Measurements from ENCODE around the gene AMFR.

AMFR gene

GRCh38 chr16:56329887-56330286 is 95.5 kb downstream of the AMFR start:
- no peak for DNase-seq

- no peak for DNase-seq
Observed at GRCh38 chr16:56328276-56329022, 96.9 kb downstream of the AMFR start.

- DNase-seq, result no peak
Observed at GRCh38 chr16:56327929-56328258, 97.5 kb downstream of the AMFR start.

GRCh38 chr16:56327071-56327928 is 98.0 kb downstream of the AMFR start:
- no peak for DNase-seq

- DNase-seq, result no peak
Observed at GRCh38 chr16:56325956-56326355, 99.4 kb downstream of the AMFR start.

- no peak for DNase-seq
Observed at GRCh38 chr16:56324406-56324805, 100.9 kb downstream of the AMFR start.

GRCh38 chr16:56321571-56321970 is 103.8 kb downstream of the AMFR start:
- DNase-seq, result no peak

GRCh38 chr16:56320811-56321558 is 104.4 kb downstream of the AMFR start:
- DNase-seq, result no peak

GRCh38 chr16:56320056-56320455 is 105.3 kb downstream of the AMFR start:
- DNase-seq, result no peak

- no peak for DNase-seq
Observed at GRCh38 chr16:56319376-56319775, 106.0 kb downstream of the AMFR start.

- DNase-seq, result no peak
Observed at GRCh38 chr16:56318827-56319140, 106.6 kb downstream of the AMFR start.

- DNase-seq, result peak; percentile 79
Observed at GRCh38 chr16:56317998-56318826, 107.1 kb downstream of the AMFR start.

- no peak for DNase-seq
Observed at GRCh38 chr16:56316545-56316944, 108.8 kb downstream of the AMFR start.

GRCh38 chr16:56315955-56316354 is 109.4 kb downstream of the AMFR start:
- DNase-seq, result no peak

GRCh38 chr16:56314244-56314850 is 111.0 kb downstream of the AMFR start:
- no peak for DNase-seq

- DNase-seq, result no peak
Observed at GRCh38 chr16:56312556-56312955, 112.8 kb downstream of the AMFR start.

- no peak for DNase-seq
Observed at GRCh38 chr16:56312028-56312300, 113.4 kb downstream of the AMFR start.

Measured in CD4-positive, alpha-beta T cell treated with Interleukin-12 subunit alpha and Interleukin-12 subunit beta, for 1 hour (primary cell).